Gastrocnemius medialis (tissue), 4 donors: ENCODE results near the gene ST7. TPM values are rescaled to one million over a fixed set of nuclear protein-coding genes. Genes with fewer than 3 reads are reported as not detected.

Experiments used
- ATAC-seq, 2 donors: fragments of 150-250 bp; one replicate each; pipeline ENCODE4 v1.9.1; 2016
- DNase-seq, 2 donors: peaks; one replicate each; pipeline ENCODE4 v3.0.0-alpha.2; 2019
- H3K27ac ChIP-seq, 4 donors: fragments of 200-600 bp; sonication (generic); 1 replicate in 1 of 4; 2 replicates in 3 of 4; pipeline ENCODE4 v1.5.1; 2016 to 2018; ENCODE audit warnings: mild to moderate bottlenecking in 2 of 4, moderate library complexity in 1 of 4
- H3K27me3 ChIP-seq, 3 donors: fragments of 200-600 bp; sonication (generic) in 2 of 3; 1 replicate in 1 of 3; 2 replicates in 2 of 3; pipeline versions ENCODE4 v1.5.1 to v1.6.0; 2016 to 2019; ENCODE audit warnings: mild to moderate bottlenecking in 1 of 3, moderate library complexity in 1 of 3
- H3K36me3 ChIP-seq, 2 donors: fragments of 200-600 bp; sonication (generic) in 1 of 2; one replicate each; pipeline ENCODE4 v1.5.1; 2017 to 2018
- H3K4me1 ChIP-seq, 2 donors: fragments of 200-600 bp; sonication (generic) in 1 of 2; one replicate each; pipeline ENCODE4 v1.5.1; 2016 to 2017; ENCODE audit warnings: mild to moderate bottlenecking in 2 of 2
- H3K4me3 ChIP-seq, 4 donors: fragments of 200-600 bp; sonication (generic) in 3 of 4; 1 replicate in 1 of 4; 2 replicates in 3 of 4; pipeline ENCODE4 v1.5.1; 2016 to 2019; ENCODE audit warnings: mild to moderate bottlenecking in 2 of 4
- H3K9me3 ChIP-seq, 3 donors: fragments of 200-600 bp; sonication (generic) in 2 of 3; 1 replicate in 1 of 3; 2 replicates in 2 of 3; pipeline ENCODE4 v1.5.1; 2016 to 2019
- CTCF ChIP-seq, 5 experiments: fragments of 450-650 bp in 3 of 5; fragments of 200-600 bp in 2 of 5; sonication (generic) in 2 of 5; IDR thresholded peaks in 4 of 5; conservative IDR thresholded peaks in 1 of 5; 1 replicate in 4 of 5; 2 replicates in 1 of 5; pipeline ENCODE4 v1.5.1; 2016 to 2019; ENCODE audit warnings: antibody characterized with exemption in 5 of 5, mild to moderate bottlenecking in 3 of 5, moderate library complexity in 3 of 5
- POLR2A ChIP-seq, 2 donors: fragments of 450-650 bp; IDR thresholded peaks; one replicate each; pipeline ENCODE4 v1.6.1; 2017; ENCODE audit warnings: antibody characterized with exemption in 2 of 2, mild to moderate bottlenecking in 2 of 2, moderate library complexity in 2 of 2
- in situ Hi-C, 4 donors: fragments of 200-750 bp; cut with MboI; loops; one replicate each; pipeline versions ENCODE4 v1.15.0 to v1.8.0; 2017; ENCODE audit warnings: low sequenced_read_pairs in 4 of 4
- intact Hi-C: fragments of 100-400 bp; cut with DNase I; formaldehyde crosslinking; loops from one replicate; pipeline ENCODE4 v1.15.1; 2023; ENCODE audit warnings: low total_unique reads
- total RNA-seq, 4 donors: library from RNA; depleted of rRNA; stranded (reverse); fragments of >200 nt; gene quantifications; one replicate each; pipeline versions ENCODE4 v1.1.0 to v1.2.3, GENCODE V29; 2016

ST7 gene
- total RNA-seq, 4 donors from 2014 or later, result 5.5 to 14.5 (median 11.9) TPM

- intact Hi-C loops, result no loop called here
- H3K27me3 ChIP-seq, result no peaks in the 10 kb centered on the region
- no peak for ATAC-seq
- no peak for TF ChIP-seq POLR2A (IDR thresholded peaks at IDR 0.05)
- no peak for TF ChIP-seq CTCF (IDR thresholded peaks at IDR 0.05 in 4 of 5, conservative IDR thresholded peaks at IDR 0.05 in 1 of 5)
- no peaks in the 10 kb centered on the region for H3K36me3 ChIP-seq
- no peaks in the 10 kb centered on the region for H3K4me1 ChIP-seq
- no peak overlapping the region for H3K4me3 ChIP-seq
- in situ Hi-C loops, result no loop called here
- DNase-seq, result no peak
- no peaks in the 10 kb centered on the region for H3K9me3 ChIP-seq
- no peak overlapping the region for H3K27ac ChIP-seq
Observed at GRCh38 chr7:117230276-117231046, 277.2 kb downstream of the ST7 start.

- intact Hi-C loops, result no loop called here
- no peak overlapping the region for H3K27ac ChIP-seq
- ATAC-seq (no peak), DNase-seq (no peak)
- peaks cover 0 to under 1% (median 0%) of the 10 kb centered on the region in 3 donors for H3K9me3 ChIP-seq
- H3K4me1 ChIP-seq, result no peaks in the 10 kb centered on the region
- no peaks in the 10 kb centered on the region for H3K36me3 ChIP-seq
- H3K4me3 ChIP-seq, result no peak overlapping the region
- in situ Hi-C loops, result no loop called here
- H3K27me3 ChIP-seq, result no peaks in the 10 kb centered on the region
- TF ChIP-seq POLR2A (IDR thresholded peaks at IDR 0.05) (no peak), CTCF (IDR thresholded peaks at IDR 0.05 in 4 of 5, conservative IDR thresholded peaks at IDR 0.05 in 1 of 5) (no peak)
Observed at GRCh38 chr7:117231047-117231359, 277.7 kb downstream of the ST7 start.

- TF ChIP-seq CTCF (IDR thresholded peaks at IDR 0.05 in 4 of 5, conservative IDR thresholded peaks at IDR 0.05 in 1 of 5), result no peak
- TF ChIP-seq POLR2A (IDR thresholded peaks at IDR 0.05), result no peak
- intact Hi-C loops (no loop called here), in situ Hi-C loops (no loop called here)
Observed at GRCh38 chr7:117237646-117238045, 284.3 kb downstream of the ST7 start.

GRCh38 chr7:117238472-117238871 lies 285.2 kb downstream of the ST7 start:
- intact Hi-C loops (no loop called here), in situ Hi-C loops (no loop called here)
- ATAC-seq (no peak), DNase-seq (no peak)
- Histone ChIP-seq H3K27ac (no peak overlapping the region), H3K4me1 (no peaks in the 10 kb centered on the region), H3K27me3 (no peaks in the 10 kb centered on the region), H3K36me3 (no peaks in the 10 kb centered on the region), H3K4me3 (no peak overlapping the region), H3K9me3 (peaks cover 0 to 4% (median 0%) of the 10 kb centered on the region in 3 donors)
- no peak for TF ChIP-seq POLR2A (IDR thresholded peaks at IDR 0.05)
- TF ChIP-seq CTCF (IDR thresholded peaks at IDR 0.05 in 4 of 5, conservative IDR thresholded peaks at IDR 0.05 in 1 of 5), result no peak

More at GRCh38 chr7:117237646-117238045, 284.3 kb downstream of the ST7 start:
- ATAC-seq (no peak), DNase-seq (no peak)
- Histone ChIP-seq H3K36me3 (no peaks in the 10 kb centered on the region), H3K27me3 (no peaks in the 10 kb centered on the region), H3K4me3 (no peak overlapping the region), H3K4me1 (no peaks in the 10 kb centered on the region), H3K9me3 (peaks cover 0 to 4% (median 0%) of the 10 kb centered on the region in 3 donors), H3K27ac (no peak overlapping the region)

GRCh38 chr7:117238937-117239336 lies 285.6 kb downstream of the ST7 start:
- Histone ChIP-seq H3K4me3 (no peak overlapping the region), H3K27ac (no peak overlapping the region), H3K4me1 (no peaks in the 10 kb centered on the region), H3K36me3 (no peaks in the 10 kb centered on the region), H3K27me3 (no peaks in the 10 kb centered on the region), H3K9me3 (peaks cover 0 to 4% (median 0%) of the 10 kb centered on the region in 3 donors)
- DNase-seq (no peak), ATAC-seq (no peak)
- TF ChIP-seq CTCF (IDR thresholded peaks at IDR 0.05 in 4 of 5, conservative IDR thresholded peaks at IDR 0.05 in 1 of 5) (no peak), POLR2A (IDR thresholded peaks at IDR 0.05) (no peak)
- intact Hi-C loops, result no loop called here
- in situ Hi-C loops, result no loop called here
